Panc1 (cell line): ENCODE results near the gene ARFRP1. TPM values are rescaled to one million over a fixed set of nuclear protein-coding genes. Genes with fewer than 3 reads are reported as not detected.

Experiments used
- ATAC-seq: fragments of 200-7000 bp; cut with Tn5 transposase; 2 replicates; pipeline ENCODE4 v1.9.1; 2020; ENCODE audit warnings: mild to moderate bottlenecking, moderate library complexity
- BruUV-seq: library from RNA; stranded (reverse); fragments of 400-500 nt; replicated peaks from 2 replicates; lab custom pipeline; 2021; lab: Mats Ljungman, UMichigan
- CTCF ChIA-PET: fragments of 300-600 bp; sonication (Branson Sonifier 250); formaldehyde crosslinking; loops from one replicate; lab custom pipeline; 2022; ENCODE audit warnings: antibody characterized with exemption; lab: Charles Lee
- POLR2A ChIA-PET: fragments of 300-600 bp; sonication (Branson Sonifier 250); formaldehyde crosslinking; loops from one replicate; lab custom pipeline; 2022; ENCODE audit warnings: antibody characterized with exemption; lab: Charles Lee
- DNase-seq: peaks from one replicate; pipeline ENCODE4 v3.0.0-alpha.2; 2010; ENCODE audit warnings: low read depth, low spot score
- H3K27ac ChIP-seq: 2 replicates; pipeline ENCODE4 v1.5.1; 2011; ENCODE audit warnings: mild to moderate bottlenecking, low read length, inconsistent platforms
- H3K27me3 ChIP-seq: fragments of 200-500 bp; sonication (Bioruptor generic); 2 replicates; pipeline ENCODE4 v1.6.0; 2014; ENCODE audit warnings: low read length, inconsistent platforms; ENCODE audit not compliant: control insufficient read depth, insufficient read depth
- H3K36me3 ChIP-seq: fragments of 200-500 bp; sonication (Bioruptor generic); 2 replicates; pipeline ENCODE4 v1.5.1; 2014; ENCODE audit warnings: inconsistent platforms, mild to moderate bottlenecking, low read length, moderate library complexity; ENCODE audit not compliant: control insufficient read depth, insufficient read depth
- H3K4me1 ChIP-seq: 2 replicates; pipeline ENCODE4 v1.5.1; 2011; ENCODE audit warnings: inconsistent platforms, mild to moderate bottlenecking, low read length, moderate library complexity; ENCODE audit not compliant: control insufficient read depth, insufficient read depth
- H3K4me3 ChIP-seq, 2 experiments: 2 replicates each; pipeline ENCODE4 v1.5.1; 2011 to 2012; ENCODE audit warnings: low read depth in 2 of 2, low read length in 2 of 2, mild to moderate bottlenecking in 2 of 2, inconsistent platforms in 1 of 2, moderate library complexity in 1 of 2
- H3K9me3 ChIP-seq: fragments of 200-500 bp; sonication (Bioruptor generic); 2 replicates; pipeline ENCODE4 v1.5.1; 2014; ENCODE audit warnings: low read depth, mild to moderate bottlenecking, inconsistent platforms, low read length, moderate library complexity; ENCODE audit not compliant: control insufficient read depth, insufficient read depth
- POLR2AphosphoS5 ChIP-seq: IDR thresholded peaks from 2 replicates; pipeline ENCODE4 v1.6.1; 2012; ENCODE audit warnings: mild to moderate bottlenecking, low read depth, low read length, moderate library complexity
- SIN3A ChIP-seq: IDR thresholded peaks from 2 replicates; pipeline ENCODE4 v1.6.1; 2012; ENCODE audit warnings: low read depth, mild to moderate bottlenecking, low read length, moderate library complexity, borderline replicate concordance; ENCODE audit not compliant: insufficient read depth
- TCF7L2 ChIP-seq: IDR thresholded peaks from 2 replicates; pipeline ENCODE4 v1.6.1; 2011; ENCODE audit warnings: mild to moderate bottlenecking, low read depth, low read length, inconsistent platforms
- in situ Hi-C: cut with HindIII; loops from 2 replicates; pipeline ENCODE4 v1.10.0; 2016; ENCODE audit warnings: low sequenced_read_pairs, low pct_unique_long_range_greater_than_20kb
- intact Hi-C: fragments of 100-400 bp; cut with micrococcal nuclease; formaldehyde crosslinking; loops from one replicate; pipeline ENCODE4 v1.10.0; 2022; ENCODE audit not compliant: unreplicated experiment
- total RNA-seq: library from RNA; stranded (reverse); gene quantifications from one replicate; pipeline ENCODE4 v1.2.1, GENCODE V29; 2021; ENCODE audit not compliant: unreplicated experiment
- TF ChIP-seq, protein P1 (sequence below): fragments of 450-650 bp; IDR thresholded peaks from 2 replicates; pipeline ENCODE4 v1.5.1; 2017; ENCODE audit warnings: mild to moderate bottlenecking
- TF ChIP-seq, protein P2 (sequence below), 2 experiments: IDR thresholded peaks; 2 replicates each; pipeline ENCODE4 v1.6.1; 2011 to 2012; ENCODE audit warnings: low read depth in 2 of 2, control low read depth in 1 of 2, low read length in 1 of 2, mild to moderate bottlenecking in 1 of 2, moderate library complexity in 1 of 2; ENCODE audit not compliant: insufficient read depth in 1 of 2

The ARFRP1 gene
- total RNA-seq, 1 experiment from 2014 or later: 57.9 TPM

DNA sequence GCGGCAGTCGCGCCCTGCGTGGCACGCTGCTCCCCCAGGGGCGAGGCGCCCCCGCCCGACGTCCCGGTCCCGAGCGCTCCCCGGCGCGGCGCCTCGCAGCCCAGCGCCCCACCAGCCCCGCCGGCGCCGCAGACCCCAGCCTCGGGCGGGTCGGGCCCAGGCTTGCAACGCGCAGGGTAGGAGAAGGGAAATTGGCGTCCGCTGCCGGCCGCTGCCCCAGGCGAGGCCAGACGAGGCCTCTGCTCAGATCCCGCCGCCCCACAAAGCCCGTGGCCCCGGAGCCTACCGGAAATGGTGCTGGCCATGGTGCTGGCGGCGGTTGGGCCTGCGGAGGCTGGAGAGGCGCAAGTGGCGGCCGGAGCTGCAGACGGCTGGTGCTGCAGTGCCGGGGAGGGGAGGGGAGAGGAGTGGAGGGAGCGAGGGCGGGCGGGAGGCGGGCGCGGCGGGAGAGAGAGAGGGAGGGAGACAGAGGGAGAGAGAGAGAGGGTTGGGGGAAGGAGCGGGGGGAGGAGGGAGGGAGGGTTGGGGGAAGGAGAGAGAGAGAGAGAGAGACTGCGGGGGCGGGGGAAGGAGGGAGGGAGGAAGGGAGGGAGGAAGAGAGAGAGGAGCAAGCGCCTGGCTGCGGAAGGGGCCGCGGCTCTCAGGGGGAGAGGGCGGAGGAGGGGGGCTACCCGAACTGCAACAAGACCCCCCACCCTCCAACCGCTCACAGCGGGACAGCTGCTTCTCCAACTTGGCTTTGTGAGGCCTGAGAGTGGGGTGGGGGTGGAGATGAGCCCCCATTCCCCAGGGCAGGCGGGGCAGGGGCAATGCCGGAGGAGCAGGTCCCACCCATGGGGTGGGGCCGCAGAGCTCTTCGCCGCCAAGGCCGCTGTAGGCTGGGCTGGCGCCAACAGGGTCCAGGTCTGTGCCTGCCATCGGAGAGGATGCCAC is 54.5 kb downstream of the ARFRP1 start, which contains the start of gene STMN3:
STMN3 (minus strand) TSS at position 384 of the 933 bp plus-strand sequence; CDS start at position 305, 79 bp downstream.
- Histone ChIP-seq H3K36me3 (no peaks in the 10 kb centered on the region), H3K27me3 (no peaks in the 10 kb centered on the region), H3K4me1 (peaks cover 6% of the 10 kb centered on the region; the same call in 1 of the 2 replicates), H3K4me3 (peak within 1 kb of the TSS; percentile 51 to 61), H3K27ac (peak within 1 kb of the TSS; percentile 34; the same call in 1 of the 2 replicates), H3K9me3 (no peaks in the 10 kb centered on the region)
- in situ Hi-C loops (no loop called here), intact Hi-C loops (no loop called here)
- 0 out of 2 replicates have a peak, but pooled peaks have one; percentile 90 for TF ChIP-seq SIN3A
- no peak for TF ChIP-seq POLR2AphosphoS5
- TF ChIP-seq TCF7L2: peak; percentile 44; the same call in 1 of the 2 replicates
- TF ChIP-seq, protein P1, sequence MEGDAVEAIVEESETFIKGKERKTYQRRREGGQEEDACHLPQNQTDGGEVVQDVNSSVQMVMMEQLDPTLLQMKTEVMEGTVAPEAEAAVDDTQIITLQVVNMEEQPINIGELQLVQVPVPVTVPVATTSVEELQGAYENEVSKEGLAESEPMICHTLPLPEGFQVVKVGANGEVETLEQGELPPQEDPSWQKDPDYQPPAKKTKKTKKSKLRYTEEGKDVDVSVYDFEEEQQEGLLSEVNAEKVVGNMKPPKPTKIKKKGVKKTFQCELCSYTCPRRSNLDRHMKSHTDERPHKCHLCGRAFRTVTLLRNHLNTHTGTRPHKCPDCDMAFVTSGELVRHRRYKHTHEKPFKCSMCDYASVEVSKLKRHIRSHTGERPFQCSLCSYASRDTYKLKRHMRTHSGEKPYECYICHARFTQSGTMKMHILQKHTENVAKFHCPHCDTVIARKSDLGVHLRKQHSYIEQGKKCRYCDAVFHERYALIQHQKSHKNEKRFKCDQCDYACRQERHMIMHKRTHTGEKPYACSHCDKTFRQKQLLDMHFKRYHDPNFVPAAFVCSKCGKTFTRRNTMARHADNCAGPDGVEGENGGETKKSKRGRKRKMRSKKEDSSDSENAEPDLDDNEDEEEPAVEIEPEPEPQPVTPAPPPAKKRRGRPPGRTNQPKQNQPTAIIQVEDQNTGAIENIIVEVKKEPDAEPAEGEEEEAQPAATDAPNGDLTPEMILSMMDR: no peak
- TF ChIP-seq, protein P2, sequence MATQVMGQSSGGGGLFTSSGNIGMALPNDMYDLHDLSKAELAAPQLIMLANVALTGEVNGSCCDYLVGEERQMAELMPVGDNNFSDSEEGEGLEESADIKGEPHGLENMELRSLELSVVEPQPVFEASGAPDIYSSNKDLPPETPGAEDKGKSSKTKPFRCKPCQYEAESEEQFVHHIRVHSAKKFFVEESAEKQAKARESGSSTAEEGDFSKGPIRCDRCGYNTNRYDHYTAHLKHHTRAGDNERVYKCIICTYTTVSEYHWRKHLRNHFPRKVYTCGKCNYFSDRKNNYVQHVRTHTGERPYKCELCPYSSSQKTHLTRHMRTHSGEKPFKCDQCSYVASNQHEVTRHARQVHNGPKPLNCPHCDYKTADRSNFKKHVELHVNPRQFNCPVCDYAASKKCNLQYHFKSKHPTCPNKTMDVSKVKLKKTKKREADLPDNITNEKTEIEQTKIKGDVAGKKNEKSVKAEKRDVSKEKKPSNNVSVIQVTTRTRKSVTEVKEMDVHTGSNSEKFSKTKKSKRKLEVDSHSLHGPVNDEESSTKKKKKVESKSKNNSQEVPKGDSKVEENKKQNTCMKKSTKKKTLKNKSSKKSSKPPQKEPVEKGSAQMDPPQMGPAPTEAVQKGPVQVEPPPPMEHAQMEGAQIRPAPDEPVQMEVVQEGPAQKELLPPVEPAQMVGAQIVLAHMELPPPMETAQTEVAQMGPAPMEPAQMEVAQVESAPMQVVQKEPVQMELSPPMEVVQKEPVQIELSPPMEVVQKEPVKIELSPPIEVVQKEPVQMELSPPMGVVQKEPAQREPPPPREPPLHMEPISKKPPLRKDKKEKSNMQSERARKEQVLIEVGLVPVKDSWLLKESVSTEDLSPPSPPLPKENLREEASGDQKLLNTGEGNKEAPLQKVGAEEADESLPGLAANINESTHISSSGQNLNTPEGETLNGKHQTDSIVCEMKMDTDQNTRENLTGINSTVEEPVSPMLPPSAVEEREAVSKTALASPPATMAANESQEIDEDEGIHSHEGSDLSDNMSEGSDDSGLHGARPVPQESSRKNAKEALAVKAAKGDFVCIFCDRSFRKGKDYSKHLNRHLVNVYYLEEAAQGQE (IDR thresholded peaks at IDR 0.05; ENCODE audit: insufficient read depth in 1 of 2, low read depth in 2 of 2, low read length in 1 of 2): peak; percentile 97 to 99
- ATAC-seq (peak; percentile 71), DNase-seq (no peak)
- POLR2A ChIA-PET: interaction anchor here (0.6 kb wide), 1 partner anchor 212 kb away, joined by 6 read pairs; the partner anchor contains the start of gene TPD52L2
- CTCF ChIA-PET: interaction anchor here (1.1 kb wide), 1 partner anchor 12 kb away, joined by 7 read pairs; no protein-coding TSS in a partner anchor
- BruUV-seq: no TSS peak

DNA sequence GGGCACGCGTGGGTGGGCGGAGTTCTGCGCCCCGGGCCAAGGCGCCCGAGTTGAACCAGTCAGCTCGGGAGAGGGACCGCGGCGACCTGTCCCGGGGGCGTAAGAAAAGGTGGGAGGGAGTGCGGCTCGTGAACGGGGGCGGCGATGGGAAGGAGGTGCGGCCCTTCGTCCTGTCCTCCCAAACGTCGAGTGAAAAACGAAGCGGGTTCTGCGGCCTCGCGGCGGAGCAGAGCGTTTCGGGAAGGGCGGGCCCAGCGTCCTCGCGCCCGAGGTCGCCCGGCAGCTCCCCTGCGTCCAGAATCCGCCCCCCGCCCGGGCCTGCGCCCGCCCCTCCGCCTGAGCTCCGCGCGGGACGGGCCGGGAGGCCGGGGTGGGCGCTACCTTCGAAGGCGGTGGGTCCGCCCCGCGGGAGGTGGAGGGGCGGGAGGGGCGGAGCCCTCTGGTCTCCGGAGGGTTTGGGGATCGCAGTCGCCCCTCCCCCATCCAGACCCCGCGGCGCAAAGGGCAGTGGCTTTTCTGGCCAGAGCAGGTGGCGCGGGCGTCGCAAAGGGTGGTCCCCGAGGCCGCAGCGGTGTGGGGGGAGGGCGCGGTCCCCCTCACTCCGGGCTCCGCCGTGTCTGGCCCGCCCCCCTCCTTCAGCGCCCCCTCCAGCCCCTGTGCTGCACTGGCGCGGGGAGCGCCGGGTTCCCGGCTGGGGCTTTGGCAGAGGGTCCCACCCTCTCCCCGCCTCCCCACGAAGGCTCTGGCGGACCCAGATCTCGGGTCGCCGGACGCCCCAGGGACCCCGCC is 55.4 kb downstream of the ARFRP1 start:
- intact Hi-C loops (no loop called here), in situ Hi-C loops (no loop called here)
- ATAC-seq (peak; percentile 55), DNase-seq (no peak)
- TF ChIP-seq POLR2AphosphoS5 (no peak), SIN3A (0 out of 2 replicates have a peak, but pooled peaks have one; percentile 45), TCF7L2 (no peak)
- TF ChIP-seq, protein P2 (IDR thresholded peaks at IDR 0.05; ENCODE audit: insufficient read depth in 1 of 2, low read depth in 2 of 2, low read length in 1 of 2): 0 out of 4 replicates have a peak, but pooled peaks of 1 of the 2 experiments have one; percentile 20
- Histone ChIP-seq H3K36me3 (no peaks in the 10 kb centered on the region), H3K9me3 (no peaks in the 10 kb centered on the region), H3K27me3 (no peaks in the 10 kb centered on the region), H3K4me1 (peaks cover 5% of the 10 kb centered on the region; the same call in 1 of the 2 replicates), H3K27ac (no peak overlapping the region), H3K4me3 (peak overlapping the region; percentile 51 to 60)
- ChIA-PET POLR2A (no interaction called here), CTCF (interaction anchor here (1.0 to 1.1 kb wide), 2 partner anchors 10 to 11 kb away, joined by 5 to 7 read pairs; no protein-coding TSS in a partner anchor)
- BruUV-seq: no TSS peak
